Liver (tissue), 9 donors: ENCODE data around the gene SRRD. TPM values are rescaled to one million over a fixed set of nuclear protein-coding genes. Genes with fewer than 3 reads are reported as not detected.
A peak's percentile ranks its signal among the peaks of the same experiment; 100 is the strongest.

Source experiments
- DNase-seq: peaks from one replicate; pipeline ENCODE4 v3.0.0-alpha.2; 2017; ENCODE audit warnings: low spot score
- H3K27ac ChIP-seq, 2 donors: one replicate each; pipeline ENCODE4 v1.7.0; 2013; ENCODE audit warnings: inconsistent platforms in 2 of 2, low read length in 2 of 2, control low read depth in 1 of 2, low read depth in 1 of 2, mild to moderate bottlenecking in 1 of 2
- H3K27me3 ChIP-seq, 4 donors: one replicate each; pipeline versions ENCODE4 v1.6.1 to v1.7.0; 2013; ENCODE audit warnings: low read length in 3 of 4, inconsistent platforms in 1 of 4, mild to moderate bottlenecking in 1 of 4, moderate library complexity in 1 of 4; ENCODE audit not compliant: control insufficient read depth in 4 of 4, insufficient read depth in 4 of 4
- H3K36me3 ChIP-seq, 4 donors: one replicate each; pipeline versions ENCODE4 v1.6.1 to v1.7.0; 2013; ENCODE audit warnings: low read length in 3 of 4, mild to moderate bottlenecking in 3 of 4, low read depth in 1 of 4, moderate library complexity in 1 of 4; ENCODE audit not compliant: control insufficient read depth in 4 of 4, insufficient read depth in 3 of 4
- H3K4me1 ChIP-seq, 4 donors: one replicate each; pipeline versions ENCODE4 v1.6.1 to v1.7.0; 2013; ENCODE audit warnings: low read length in 3 of 4, mild to moderate bottlenecking in 3 of 4, moderate library complexity in 1 of 4; ENCODE audit not compliant: control insufficient read depth in 4 of 4, insufficient read depth in 4 of 4
- H3K4me3 ChIP-seq, 3 donors: one replicate each; pipeline versions ENCODE4 v1.6.1 to v1.7.0; 2013; ENCODE audit warnings: low read length in 3 of 3, control low read depth in 1 of 3, low read depth in 1 of 3, mild to moderate bottlenecking in 1 of 3
- H3K9ac ChIP-seq, 2 donors: one replicate each; pipeline ENCODE4 v1.7.0; 2013; ENCODE audit warnings: low read length in 2 of 2, mild to moderate bottlenecking in 2 of 2, moderate library complexity in 2 of 2, control low read depth in 1 of 2, low read depth in 1 of 2
- H3K9me3 ChIP-seq, 4 donors: one replicate each; pipeline versions ENCODE4 v1.6.1 to v1.7.0; 2013; ENCODE audit warnings: low read length in 3 of 4; ENCODE audit not compliant: control insufficient read depth in 4 of 4
- EGR1 ChIP-seq, 2 donors: IDR thresholded peaks; 2 replicates each; pipeline ENCODE4 v1.6.1; 2016 to 2018; ENCODE audit warnings: antibody characterized with exemption in 2 of 2, low read depth in 2 of 2
- FOXA1 ChIP-seq: IDR thresholded peaks from 2 replicates; pipeline ENCODE4 v1.6.1; 2016; ENCODE audit warnings: antibody characterized with exemption
- FOXA2 ChIP-seq: IDR thresholded peaks from 2 replicates; pipeline ENCODE4 v1.6.1; 2016; ENCODE audit warnings: antibody characterized with exemption
- GABPA ChIP-seq, 2 donors: IDR thresholded peaks in 1 of 2; conservative IDR thresholded peaks in 1 of 2; 2 replicates each; pipeline ENCODE4 v1.6.1; 2016; ENCODE audit warnings: antibody characterized with exemption in 2 of 2, mild to moderate bottlenecking in 1 of 2, moderate library complexity in 1 of 2
- HNF4A ChIP-seq, 2 donors: conservative IDR thresholded peaks; 2 replicates each; pipeline ENCODE4 v1.6.1; 2016; ENCODE audit warnings: antibody characterized with exemption in 2 of 2, mild to moderate bottlenecking in 2 of 2
- HNF4G ChIP-seq: IDR thresholded peaks from 2 replicates; pipeline ENCODE4 v1.6.1; 2016; ENCODE audit warnings: antibody characterized with exemption
- JUND ChIP-seq, 2 donors: IDR thresholded peaks; 2 replicates each; pipeline ENCODE4 v1.6.1; 2016; ENCODE audit warnings: antibody characterized with exemption in 2 of 2
- RAD21 ChIP-seq, 2 donors: IDR thresholded peaks; 2 replicates each; pipeline ENCODE4 v1.6.1; 2016; ENCODE audit warnings: antibody characterized with exemption in 2 of 2, mild to moderate bottlenecking in 2 of 2
- REST ChIP-seq: IDR thresholded peaks from 2 replicates; pipeline ENCODE4 v1.6.1; 2016; ENCODE audit warnings: antibody characterized with exemption, mild to moderate bottlenecking
- TAF1 ChIP-seq: conservative IDR thresholded peaks from 2 replicates; pipeline ENCODE4 v1.6.1; 2016; ENCODE audit warnings: antibody characterized with exemption, mild to moderate bottlenecking
- ZBTB33 ChIP-seq: IDR thresholded peaks from 2 replicates; pipeline ENCODE4 v1.6.1; 2016; ENCODE audit warnings: antibody characterized with exemption
- WGBS: extraction: QIAGEN DNeasy Blood & Tissue Kit; methylation state at CpG from one replicate; pipeline ENCODE4 v1.1.7; 2013; 5-methylcytosine and 5-hydroxymethylcytosine counted together
- polyA plus RNA-seq, 2 donors: library from polyadenylated mRNA; stranded (reverse) in 1 of 2; unstranded in 1 of 2; fragments of 200-250 nt in 1 of 2; fragments of >200 nt in 1 of 2; fragmentation: Nextera tagmentation in 1 of 2; extraction: Ambion mirVana in 1 of 2; gene quantifications; one replicate each; pipeline versions ENCODE4 v1.2.1 to v1.2.3, GENCODE V29; 2013 to 2015
- total RNA-seq, 2 donors: library from RNA; depleted of rRNA; stranded (reverse); fragments of >200 nt; gene quantifications; one replicate each; pipeline ENCODE4 v1.2.3, GENCODE V29; 2014
- TF ChIP-seq, protein P1 (sequence below): IDR thresholded peaks from 2 replicates; pipeline ENCODE4 v1.6.1; 2016; ENCODE audit warnings: antibody characterized with exemption
- TF ChIP-seq, protein P2 (sequence below): IDR thresholded peaks from 2 replicates; pipeline ENCODE4 v1.6.1; 2016; ENCODE audit warnings: antibody characterized with exemption
- donor health status: healthy.
- donor health status: healthy.
- donor health status: healthy.
- donor health status: healthy.
- donor health status: healthy.

SRRD gene
- total and polyA plus RNA-seq, 4 donors, result 8.7 to 18.6 (median 13.6) TPM

GRCh38 chr22:26525946-26526564 is 42.4 kb downstream of the SRRD start:
- peak overlapping the region; percentile 66 to 74 (median 71) for H3K4me3 ChIP-seq
- DNase-seq, result no peak
- peak overlapping the region; percentile 91 to 93 for H3K27ac ChIP-seq
- H3K4me1 ChIP-seq, result peaks cover 4 to 31% (median 9%) of the 10 kb centered on the region in 4 donors
- peak overlapping the region; percentile 93 to 97 for H3K9ac ChIP-seq
- no peaks in the 10 kb centered on the region for H3K9me3 ChIP-seq
- WGBS, result 38% methylated on average over 7 of the region's 7 CpGs
- peaks cover 0 to 3% (median under 1%) of the 10 kb centered on the region in 4 donors for H3K36me3 ChIP-seq
- TF ChIP-seq TAF1 (peak; percentile 23), REST (no peak), FOXA1 (no peak)
- no peaks in the 10 kb centered on the region for H3K27me3 ChIP-seq

- Histone ChIP-seq H3K9ac (peak overlapping the region; percentile 93 to 97), H3K4me1 (peaks cover 4 to 31% (median 9%) of the 10 kb centered on the region in 4 donors), H3K27me3 (no peaks in the 10 kb centered on the region), H3K9me3 (no peaks in the 10 kb centered on the region), H3K27ac (peak overlapping the region; percentile 91 to 93), H3K4me3 (peak overlapping the region; percentile 66 to 74 (median 71)), H3K36me3 (peaks cover 0 to 13% (median 8%) of the 10 kb centered on the region in 4 donors)
- TF ChIP-seq RAD21 (IDR thresholded peaks at IDR 0.05) (peak; percentile 15 to 27), TAF1 (peak; percentile 20), JUND (IDR thresholded peaks at IDR 0.05) (no peak)
- no peak for DNase-seq
- WGBS, result 49% methylated on average over 3 of the region's 3 CpGs
Observed at GRCh38 chr22:26527167-26527566, 43.5 kb downstream of the SRRD start.

DNA sequence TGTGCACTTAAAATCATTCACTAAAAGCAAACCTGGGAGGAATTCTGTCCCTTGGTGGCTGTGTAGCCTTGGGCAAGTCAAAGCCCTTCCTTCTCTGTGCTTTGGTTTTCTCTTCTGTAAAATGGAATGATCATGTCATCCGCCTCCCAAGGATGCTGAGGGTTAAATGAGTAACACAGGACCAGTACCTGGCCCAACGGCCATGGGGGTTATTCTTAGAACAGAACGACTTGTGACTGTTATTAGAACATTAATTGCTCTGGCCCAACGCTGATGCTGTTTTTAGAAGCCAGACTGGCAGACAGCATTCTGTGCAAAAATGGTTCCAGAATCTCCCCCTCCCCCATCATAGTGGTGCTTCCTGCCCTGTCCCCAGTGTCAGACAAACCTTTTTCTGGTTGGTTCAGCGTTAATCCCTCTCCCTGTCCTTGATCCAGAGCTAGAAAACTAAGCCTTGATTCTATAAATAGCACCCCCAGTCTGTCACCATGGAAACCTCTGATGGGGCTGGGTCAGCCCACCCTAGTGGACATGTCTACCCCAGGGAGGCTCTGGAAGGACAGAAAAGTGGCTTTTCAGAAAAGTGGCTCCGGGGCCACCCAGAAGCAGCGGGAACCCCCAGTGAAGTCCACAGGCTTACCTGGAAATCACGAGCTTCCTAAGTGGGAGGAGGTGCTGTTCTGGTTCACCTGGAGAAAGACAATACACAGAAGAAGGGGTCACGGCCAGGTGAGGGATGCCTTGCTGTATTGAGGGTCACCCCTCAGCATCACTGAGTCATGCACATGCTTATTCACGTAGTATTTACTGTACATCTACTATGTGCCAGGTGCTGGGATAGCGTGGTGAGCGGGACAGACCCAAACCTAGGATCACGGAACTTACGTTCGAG is 44.1 kb downstream of the SRRD start:
- H3K36me3 ChIP-seq, result peaks cover 0 to 13% (median 8%) of the 10 kb centered on the region in 4 donors
- TF ChIP-seq REST (peak; percentile 35), HNF4A (conservative IDR thresholded peaks at IDR 0.05) (peak in 1 of 2 donors; percentile 9), JUND (IDR thresholded peaks at IDR 0.05) (peak in 1 of 2 donors; percentile 13), HNF4G (no peak), EGR1 (IDR thresholded peaks at IDR 0.05; ENCODE audit: low read depth in 2 of 2) (no peak), GABPA (IDR thresholded peaks at IDR 0.05 in 1 of 2, conservative IDR thresholded peaks at IDR 0.05 in 1 of 2) (no peak), ZBTB33 (no peak), FOXA2 (peak; percentile 8), TAF1 (peak; percentile 42)
- TF ChIP-seq, protein P1, sequence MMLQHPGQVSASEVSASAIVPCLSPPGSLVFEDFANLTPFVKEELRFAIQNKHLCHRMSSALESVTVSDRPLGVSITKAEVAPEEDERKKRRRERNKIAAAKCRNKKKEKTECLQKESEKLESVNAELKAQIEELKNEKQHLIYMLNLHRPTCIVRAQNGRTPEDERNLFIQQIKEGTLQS, result no peak
- TF ChIP-seq, protein P2, sequence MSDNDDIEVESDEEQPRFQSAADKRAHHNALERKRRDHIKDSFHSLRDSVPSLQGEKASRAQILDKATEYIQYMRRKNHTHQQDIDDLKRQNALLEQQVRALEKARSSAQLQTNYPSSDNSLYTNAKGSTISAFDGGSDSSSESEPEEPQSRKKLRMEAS, result no peak

More for the DNA sequence above, 44.1 kb downstream of the SRRD start:
- 38% methylated on average over 15 of the region's 15 CpGs for WGBS
- H3K27ac ChIP-seq, result peak overlapping the region; percentile 91 to 93
- no peaks in the 10 kb centered on the region for H3K9me3 ChIP-seq
- peak overlapping the region; percentile 37 to 71 (median 66) for H3K4me3 ChIP-seq
- no peak for DNase-seq
- H3K4me1 ChIP-seq, result peaks cover 4 to 31% (median 9%) of the 10 kb centered on the region in 4 donors
- no peaks in the 10 kb centered on the region for H3K27me3 ChIP-seq
- peak overlapping the region; percentile 93 to 97 for H3K9ac ChIP-seq
